HG03064 (cell line): ENCODE measurements around the gene ACER3.
"Not testable (repeated sequence)": the region's sequence is repeated elsewhere in the genome, so short reads cannot be mapped to it uniquely, and the experiment has no call there.

Source experiments
- ATAC-seq: cut with Tn5 transposase; IDR thresholded peaks from one replicate; pipeline ENCODE4 v1.9.1; 2021; ENCODE audit warnings: low read depth; ENCODE audit not compliant: unreplicated experiment

ACER3 gene

DNA sequence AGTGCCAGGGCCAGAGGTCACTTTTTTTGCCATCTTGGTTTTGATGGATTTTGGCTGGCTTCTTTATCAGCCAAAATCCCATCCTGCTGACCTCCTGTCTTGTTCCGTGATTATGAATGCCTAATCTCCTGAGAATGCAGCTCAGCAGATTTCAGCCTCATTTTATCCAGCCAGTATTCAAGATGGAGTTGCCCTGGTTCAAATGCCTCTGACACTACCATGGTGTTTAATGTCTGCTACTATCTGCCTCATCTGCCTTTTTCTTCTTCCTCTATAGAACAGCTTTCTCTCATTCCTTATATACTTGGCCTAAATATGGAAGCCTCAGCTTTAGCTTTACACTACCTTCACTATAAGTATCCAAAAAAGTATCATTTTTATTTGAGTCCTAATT is 50.7 kb downstream of the ACER3 start:
- no peak for ATAC-seq

DNA sequence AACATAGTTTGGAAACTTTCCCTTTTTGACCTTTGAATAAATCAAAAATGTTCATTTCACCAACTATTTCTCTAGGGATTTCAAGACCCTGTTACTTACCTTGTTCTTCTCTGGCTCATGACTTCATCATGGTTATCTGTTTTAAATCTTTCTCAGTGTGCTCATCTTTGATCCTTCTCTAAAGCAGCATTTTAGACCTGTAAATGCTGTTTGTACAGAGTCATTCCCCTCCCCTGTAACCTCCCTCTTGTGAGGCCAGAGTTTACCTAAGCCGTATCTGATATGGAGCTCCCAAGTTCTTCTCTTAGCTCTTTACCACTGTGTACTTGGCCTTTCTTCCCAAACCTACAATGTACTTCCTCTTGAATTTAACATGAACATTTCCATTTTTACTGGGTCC is 56.0 kb downstream of the ACER3 start:
- ATAC-seq, result no peak

DNA sequence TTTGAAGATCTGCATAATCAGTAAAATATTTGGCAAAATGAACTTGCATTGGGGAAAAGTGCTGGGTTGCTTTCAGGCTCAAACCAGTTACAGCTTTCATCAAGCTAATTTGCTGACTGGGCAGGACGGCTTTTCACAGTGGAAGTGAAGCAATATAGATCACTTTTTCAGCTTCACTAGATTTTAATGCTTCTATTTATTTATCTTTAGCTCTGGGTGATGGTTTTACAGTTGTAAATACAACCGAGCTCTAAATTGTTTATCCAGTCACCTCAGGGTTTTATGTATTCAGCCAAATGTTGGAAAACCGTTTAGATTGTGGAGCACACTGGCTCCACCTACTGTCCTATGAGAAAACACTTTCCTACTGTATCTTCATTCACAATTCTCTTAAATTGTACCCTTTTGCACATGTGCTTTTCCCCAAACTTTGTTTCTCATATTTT is 58.2 kb downstream of the ACER3 start:
- ATAC-seq, result no peak

DNA sequence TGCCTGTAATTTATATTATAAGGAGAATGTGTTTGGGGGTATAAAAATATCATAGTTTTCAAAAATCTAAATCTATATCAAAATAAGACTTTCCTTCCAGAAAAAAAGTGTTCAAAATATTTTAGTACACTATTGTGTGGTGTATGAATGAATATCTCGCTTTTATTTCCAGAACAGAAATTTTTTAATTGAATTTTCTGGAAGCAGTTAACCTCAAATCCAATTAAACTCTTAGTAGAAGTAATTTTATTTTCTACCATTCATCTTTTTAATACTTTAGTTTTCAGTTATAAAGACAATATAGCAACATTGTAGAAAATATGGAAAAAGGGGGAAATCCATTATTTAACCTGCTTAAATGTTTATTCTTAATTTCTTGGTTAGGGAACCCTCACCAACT is 58.7 kb downstream of the ACER3 start:
- ATAC-seq, result no peak

DNA sequence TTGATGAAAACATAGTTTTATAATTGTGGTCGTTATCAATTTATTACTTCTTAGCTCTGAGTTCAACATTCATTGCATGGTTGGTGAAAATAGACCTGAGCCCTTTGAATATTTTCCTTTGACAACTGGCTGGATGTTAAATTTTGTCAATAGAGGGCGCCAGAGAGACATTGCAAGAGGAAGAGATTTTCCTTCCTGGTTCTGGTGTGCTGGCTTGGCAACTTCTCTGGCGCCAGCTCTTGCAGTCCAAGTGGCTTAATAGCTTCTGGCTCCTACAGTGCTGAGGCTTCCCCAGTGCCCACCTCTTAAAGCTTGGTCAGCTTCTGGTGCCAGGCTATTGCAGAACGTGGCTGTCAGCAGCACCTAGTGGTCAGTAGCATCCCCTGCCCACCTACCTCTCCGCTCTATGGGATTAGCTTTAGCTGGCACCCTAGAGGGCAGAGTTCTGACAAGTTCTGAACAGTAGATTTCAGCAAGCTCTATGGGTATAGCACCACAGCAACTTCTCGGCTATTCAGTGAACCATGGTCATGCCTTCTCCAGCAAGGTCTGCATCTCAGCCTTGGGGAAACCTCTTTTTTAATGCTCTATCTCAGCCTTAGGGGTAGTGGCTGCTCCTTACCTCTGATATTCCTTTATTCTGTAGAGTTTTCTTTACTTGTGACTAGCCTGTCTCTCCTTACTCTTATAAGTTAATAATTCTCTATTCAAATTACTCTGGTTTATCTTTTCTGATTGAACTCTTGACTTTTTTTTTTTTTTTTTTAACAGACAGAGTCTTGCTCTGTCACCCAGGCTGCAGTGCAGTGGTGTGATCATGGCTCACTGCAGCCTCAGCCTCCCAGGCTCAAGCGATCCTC is 59.4 kb downstream of the ACER3 start:
- ATAC-seq, result no peak

DNA sequence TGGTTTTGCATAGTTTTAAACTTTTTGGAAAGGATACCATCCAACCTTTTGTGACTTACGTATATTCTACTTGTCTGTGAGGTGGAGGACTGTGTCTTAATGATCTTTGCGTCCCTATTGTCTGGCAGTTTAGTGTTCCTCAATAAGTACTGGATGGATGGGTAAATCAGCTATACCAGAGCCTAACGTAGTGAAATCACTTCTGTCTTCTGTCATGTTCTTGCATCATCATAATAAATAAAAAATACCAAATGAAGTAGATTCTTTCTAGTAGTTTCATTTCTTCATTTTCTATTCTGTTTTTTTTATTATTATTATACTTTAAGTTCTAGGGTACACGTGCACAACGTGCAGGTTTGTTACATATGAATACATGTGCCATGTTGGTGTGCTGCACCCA is 66.4 kb downstream of the ACER3 start:
- no peak for ATAC-seq

DNA sequence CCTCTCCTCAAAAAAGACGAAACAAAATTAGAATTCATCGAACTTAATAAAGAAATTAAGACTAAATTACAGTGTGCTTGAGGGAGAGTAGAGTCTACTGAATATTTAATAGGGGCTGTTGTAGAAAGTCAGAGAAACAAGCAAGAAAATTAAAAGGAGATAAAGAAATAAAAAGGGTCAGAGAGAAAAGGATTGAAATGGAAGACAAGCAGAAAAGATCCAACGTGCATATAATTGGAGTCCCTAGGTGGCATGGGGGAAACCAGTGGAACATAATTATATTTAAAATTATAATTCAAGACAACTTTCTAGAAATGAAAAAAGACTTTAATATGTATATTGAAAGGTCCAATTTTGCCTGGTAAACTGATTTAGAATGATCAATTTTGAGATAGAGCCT is 74.3 kb downstream of the ACER3 start:
- ATAC-seq, result no peak

DNA sequence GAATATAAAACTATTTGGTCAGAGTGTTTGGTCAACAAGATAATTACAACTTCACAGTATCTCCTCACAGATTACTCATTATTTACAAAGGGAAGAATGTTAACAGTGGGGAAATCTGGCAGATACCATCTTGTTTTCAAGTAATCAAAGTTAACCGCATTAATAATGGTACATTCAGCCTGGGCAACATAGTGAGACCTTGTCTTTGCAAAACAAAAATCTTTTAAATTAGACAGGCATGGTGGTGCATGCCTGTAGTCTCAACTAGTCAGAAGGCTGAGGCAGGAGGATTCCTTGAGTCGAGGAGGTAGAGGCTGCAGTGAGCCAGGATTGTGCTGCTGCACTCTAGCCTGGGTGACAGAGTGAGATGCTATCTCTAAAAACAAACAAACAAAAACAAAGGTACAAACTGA is 78.5 kb downstream of the ACER3 start:
- no peak for ATAC-seq

DNA sequence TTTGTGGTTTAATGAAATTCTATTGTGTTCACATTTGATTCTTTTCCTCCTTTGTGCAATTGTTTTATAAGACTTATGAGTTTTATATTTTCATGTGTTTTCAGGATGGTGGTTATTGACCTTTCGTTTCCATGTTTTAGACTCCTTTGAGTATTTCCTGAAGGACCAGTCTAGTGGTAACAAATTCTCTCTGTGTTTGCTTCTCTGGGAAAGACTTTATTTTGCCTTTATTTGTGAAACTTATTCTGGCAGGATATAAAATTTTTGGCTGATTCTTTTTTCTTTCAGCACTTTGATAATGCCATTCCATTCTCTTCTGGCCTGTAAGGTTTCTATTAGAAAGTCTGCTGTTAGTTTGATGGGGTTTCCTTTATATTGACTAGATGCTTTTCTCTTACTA is 83.5 kb downstream of the ACER3 start:
- ATAC-seq, result no peak

DNA sequence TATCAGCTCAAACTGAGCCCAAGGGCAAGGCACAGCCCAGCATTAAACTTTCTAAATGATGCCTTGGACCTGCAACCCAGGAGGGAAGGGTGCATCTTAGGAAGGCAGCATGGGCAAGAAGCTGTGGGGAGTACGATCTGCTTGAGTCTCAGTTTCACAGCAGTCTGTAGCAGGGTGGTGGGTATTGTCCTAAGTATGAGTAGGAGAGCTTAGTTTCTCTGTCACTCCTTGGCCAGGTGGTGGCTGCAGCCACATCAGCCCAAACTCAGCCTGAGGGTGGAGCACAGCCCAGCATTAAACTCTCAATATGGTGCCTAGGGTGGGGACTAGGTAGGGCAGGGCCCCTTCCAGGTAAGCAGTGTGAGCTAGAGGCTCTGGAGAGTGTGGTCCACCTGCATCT is 85.5 kb downstream of the ACER3 start:
- no peak for ATAC-seq

DNA sequence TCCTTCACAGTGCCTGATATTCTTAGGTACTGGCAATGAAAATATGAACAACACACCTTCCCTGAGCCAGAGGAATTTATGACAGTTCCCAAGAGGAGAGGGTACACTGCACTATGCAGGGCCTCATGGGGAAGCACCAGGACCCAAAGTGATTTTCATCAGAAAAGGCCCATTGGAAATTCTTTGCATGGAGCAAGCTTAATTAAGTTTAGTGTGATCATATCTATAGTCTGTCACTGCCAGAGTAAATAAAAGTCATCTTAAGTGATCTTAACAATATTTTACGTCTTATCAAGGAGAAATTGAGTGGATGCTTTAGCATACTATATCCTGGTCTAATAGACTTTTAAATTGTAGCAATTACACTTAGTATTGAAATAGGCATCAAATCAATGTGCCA is 86.5 kb downstream of the ACER3 start:
- ATAC-seq, result no peak

DNA sequence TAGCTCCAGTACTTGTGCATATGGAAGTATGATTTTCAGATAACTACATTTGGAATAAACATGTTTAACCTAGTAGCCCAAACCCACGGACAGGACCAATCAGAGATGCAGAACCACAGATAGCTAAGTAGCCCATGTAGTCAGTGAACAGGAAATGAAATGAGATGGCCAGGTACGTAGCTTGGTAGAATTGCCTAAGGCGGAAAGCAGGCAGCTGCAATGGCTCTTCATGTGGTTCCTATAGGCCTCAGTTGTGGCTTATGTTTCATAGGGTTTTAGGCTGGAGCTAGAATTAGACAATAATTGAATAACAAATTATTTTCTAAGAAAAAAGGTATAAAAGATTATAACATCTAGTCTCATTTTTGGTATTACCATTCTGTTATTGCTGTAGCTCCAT is 87.1 kb downstream of the ACER3 start:
- ATAC-seq, result no peak

DNA sequence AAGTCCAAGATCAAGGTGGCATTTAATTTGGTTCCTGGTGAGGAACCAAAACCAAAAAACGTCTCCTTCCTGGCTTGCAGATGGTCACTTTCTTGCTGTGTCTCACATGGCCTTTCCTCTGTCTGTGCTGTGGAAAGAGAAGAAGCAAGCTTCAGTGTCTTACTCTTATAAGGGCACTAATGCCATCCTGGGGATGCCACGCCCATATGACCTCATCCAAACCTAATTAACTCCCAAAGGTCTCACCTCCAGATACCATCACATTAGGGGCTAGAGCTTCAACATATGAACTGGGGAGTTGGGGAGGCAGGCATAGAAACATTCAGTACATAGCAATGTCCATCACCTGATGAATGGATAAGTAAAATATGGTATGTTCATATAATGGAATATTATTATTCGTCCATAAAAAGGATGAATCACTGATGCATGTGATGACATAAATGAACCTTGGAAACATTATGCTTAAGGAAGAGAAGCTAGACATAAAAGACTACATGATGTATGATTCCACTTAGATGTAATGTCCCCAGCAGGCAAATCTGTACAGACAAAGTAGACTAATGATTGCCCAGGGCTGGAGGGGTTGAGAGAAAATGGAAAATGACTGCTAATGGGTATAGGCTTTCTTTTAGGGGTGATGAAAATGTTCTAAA is 94.9 kb downstream of the ACER3 start:
- ATAC-seq, result no peak

DNA sequence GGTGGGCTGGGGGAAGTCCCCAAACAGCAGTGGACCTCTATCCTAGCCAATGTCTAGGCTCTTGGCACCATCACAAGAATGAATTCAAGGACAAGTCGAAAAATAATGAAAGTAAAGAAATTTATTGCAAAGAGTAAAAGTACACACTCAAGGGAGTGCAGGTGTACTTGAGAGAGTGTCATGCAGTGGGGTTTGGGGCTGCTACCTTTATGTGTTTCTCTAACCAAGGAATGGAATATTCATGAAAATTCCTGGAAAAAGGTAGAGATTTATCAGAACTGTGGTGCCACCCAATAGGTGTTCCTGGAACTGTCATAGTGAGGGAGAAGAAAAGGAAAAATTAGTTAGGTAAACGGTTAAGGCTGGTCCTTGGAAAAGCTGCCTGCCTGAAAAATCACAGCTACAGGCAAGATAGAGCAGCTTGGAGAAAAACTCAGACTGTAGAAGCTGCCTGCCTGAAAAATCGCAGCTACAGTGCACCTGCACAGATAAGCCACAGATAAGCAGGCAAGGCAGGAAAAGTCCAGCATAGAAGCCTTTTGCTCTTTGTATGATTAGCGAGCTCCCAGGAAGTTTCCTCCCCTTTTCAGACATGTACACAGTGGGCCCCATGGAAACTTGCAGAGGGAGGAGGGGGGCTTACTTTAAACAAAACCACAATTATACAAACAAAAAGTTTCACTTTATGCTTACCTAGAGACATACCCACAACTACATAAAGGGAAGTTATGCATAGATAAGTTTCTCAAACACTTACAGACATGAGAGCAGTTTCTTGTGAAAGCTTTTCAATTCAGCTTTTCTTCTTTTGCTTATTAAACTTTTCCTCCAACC is 102.1 kb downstream of the ACER3 start:
- no peak for ATAC-seq

DNA sequence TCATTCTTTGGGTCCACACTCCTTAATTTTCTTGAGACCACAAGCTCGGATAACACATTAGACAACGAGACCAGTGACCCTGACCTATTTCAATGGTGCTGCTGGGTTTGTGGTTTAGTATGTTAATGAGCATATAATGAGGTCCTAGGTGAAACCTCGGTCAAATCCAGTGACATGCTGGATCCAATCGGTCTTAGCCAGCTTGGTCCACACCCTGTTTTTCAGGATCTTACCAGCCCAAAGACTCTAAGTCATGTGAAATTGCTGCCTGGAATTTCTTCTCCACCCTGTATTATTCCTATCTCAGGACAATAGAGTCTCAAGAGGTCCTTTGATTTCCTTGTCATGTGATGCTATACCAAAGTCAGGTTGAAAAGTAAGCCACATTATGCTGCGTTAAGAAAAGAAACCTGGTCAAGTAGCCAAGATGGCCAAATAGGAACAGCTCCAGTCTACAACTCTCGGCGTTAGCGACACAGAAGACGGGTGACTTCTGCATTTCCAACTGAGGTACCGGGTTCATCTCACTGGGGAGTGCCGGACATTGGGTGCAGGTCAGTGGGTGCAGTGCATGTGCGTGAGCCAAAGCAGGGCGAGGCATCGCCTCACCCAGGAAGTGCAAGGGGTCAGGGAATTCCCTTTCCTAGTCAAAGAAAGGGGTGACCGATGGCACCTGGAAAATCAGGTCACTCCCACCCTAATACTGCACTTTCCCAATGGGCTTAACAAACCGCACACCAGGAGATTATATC is 102.9 kb downstream of the ACER3 start:
- ATAC-seq, result not testable (repeated sequence)

DNA sequence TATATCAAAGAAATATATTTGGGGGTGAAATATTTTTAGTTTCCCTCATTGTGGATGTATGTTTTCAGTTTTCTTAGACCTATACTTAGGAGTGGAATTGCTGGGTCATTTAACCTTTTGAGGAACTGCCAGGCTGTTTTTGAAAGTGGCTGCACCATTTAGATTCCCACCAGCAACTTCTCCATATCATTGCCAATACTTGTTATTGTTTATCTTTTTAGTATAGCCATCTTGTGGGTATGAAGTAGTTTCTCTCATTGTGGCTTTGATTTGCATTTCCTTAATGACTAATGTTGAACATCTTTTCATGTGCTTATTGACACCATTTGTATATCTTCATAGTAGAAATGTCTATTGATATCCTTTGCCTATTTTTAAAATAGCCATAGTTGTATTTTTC is 111.3 kb downstream of the ACER3 start:
- ATAC-seq, result no peak

DNA sequence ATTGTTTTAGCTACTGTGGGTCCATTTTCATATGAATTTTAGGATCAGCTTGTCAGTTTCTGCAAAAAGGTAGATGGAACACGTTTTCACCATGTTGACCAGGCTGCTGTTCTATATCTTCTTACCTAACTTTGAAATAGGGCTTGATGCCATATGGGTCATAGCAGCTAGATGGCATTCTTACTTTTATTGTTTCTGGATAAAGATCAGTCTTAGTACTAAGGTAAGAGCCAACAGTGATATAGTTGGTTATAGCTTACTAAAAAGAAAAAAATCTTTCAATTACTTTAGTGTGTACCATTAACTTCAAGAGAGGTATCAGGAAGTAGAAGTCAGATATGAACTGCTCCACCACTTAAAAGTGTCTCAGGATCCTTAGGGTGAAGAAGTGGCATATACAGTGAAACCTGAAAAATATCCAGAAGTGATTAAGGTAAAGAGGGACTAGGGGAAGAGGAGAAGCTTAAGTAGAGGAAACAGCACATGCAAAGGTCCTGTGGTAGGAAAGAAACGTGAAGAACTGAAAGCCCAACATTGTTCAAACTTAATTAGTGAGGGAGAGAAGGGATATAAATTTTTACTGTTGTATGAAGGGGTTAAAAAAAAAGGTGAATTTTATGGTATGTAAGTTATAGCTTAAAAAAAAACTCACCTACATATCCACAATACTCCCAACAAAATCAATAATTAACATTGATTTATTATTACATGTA is 113.6 kb downstream of the ACER3 start:
- no peak for ATAC-seq

DNA sequence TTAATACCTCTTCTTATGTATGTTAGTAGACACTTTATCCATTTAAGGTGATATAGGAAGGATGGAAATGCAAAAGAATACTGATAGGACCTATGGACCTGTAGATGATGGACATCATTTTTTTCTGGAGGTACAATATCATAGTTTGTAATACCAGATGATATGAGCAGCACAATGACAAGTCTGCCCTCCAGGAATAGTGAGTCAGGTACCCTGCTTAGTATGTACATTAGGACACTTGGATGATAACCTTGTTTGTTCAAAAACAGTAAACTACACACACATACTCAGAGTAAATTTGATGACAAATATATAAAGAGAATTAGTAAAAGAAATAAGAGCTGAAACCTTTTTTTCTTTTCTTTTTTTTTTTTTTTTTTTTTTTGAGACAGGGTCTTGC is 114.8 kb downstream of the ACER3 start:
- ATAC-seq, result no peak

DNA sequence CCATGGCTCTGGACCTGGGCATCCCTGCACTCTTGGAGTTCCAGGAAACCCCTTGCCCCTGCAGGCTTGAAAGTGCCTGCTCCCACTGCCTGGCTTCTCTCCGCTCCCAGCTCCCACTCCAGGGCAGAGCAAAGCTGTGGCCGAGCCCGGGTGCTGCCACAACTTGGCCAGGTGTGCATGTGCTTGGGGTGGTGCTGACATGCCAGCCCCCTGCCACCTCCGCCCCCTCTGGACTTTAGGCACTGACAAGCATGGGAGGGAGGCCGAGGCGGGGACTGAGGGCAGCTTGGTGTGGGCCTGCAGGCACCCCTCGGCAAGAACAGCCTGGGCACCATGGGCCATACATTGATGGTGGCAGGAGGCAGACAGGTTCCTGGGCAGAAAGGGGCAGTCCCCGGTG is 117.1 kb downstream of the ACER3 start:
- ATAC-seq, result no peak

DNA sequence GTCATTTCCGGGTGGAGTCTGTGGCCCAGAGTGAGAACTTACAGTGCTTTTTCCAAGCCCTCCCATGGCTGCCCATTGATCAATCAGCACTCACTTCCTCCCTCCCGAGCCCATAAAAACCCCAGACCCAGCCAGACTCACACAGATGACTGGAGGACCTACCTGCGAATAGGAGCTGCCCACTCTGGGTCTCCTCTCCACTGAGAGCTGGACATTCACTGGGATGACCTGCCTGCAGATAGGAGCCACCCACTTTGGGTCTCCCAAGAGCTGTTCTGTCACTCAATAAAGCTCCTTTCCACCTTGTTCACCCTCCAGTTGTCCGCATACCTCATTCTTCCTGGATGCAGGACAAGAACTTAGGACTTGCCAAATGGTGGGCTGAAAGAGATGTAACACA is 117.5 kb downstream of the ACER3 start:
- no peak for ATAC-seq
